NCI-H1417 (cell line): ENCODE results near the gene AK9.
"Not testable (repeated sequence)": the region's sequence is repeated elsewhere in the genome, so short reads cannot be mapped to it uniquely, and the experiment has no call there.

ENCODE experiments used
- DNase-seq, 3 experiments: peaks; one replicate each; lab custom pipeline; 2025; lab: John Stamatoyannopoulos, UW

AK9 gene

GRCh38 chr6:109482905-109483734 lies 207.9 kb downstream of the AK9 start, which contains the start of gene ZBTB24:
Gene ZBTB24, minus strand, starts transcription at chr6:109483219. Its CDS starts 1,193 bp downstream, at chr6:109482026.
- peak; percentile 86 to 93 (median 92) for DNase-seq

- no peak for DNase-seq
Observed at GRCh38 chr6:109480993-109481480, 210.0 kb downstream of the AK9 start.

- DNase-seq = no peak
Observed at GRCh38 chr6:109478841-109479624, 212.0 kb downstream of the AK9 start.

- no peak for DNase-seq
Observed at GRCh38 chr6:109478222-109478805, 212.7 kb downstream of the AK9 start.

- DNase-seq = no peak
Observed at GRCh38 chr6:109477725-109478124, 213.3 kb downstream of the AK9 start.

- DNase-seq = no peak
Observed at GRCh38 chr6:109477184-109477583, 213.8 kb downstream of the AK9 start.

GRCh38 chr6:109475625-109476024 lies 215.4 kb downstream of the AK9 start:
- DNase-seq = no peak

- DNase-seq = no peak
Observed at GRCh38 chr6:109474995-109475394, 216.0 kb downstream of the AK9 start.

- no peak for DNase-seq
Observed at GRCh38 chr6:109473120-109473519, 217.9 kb downstream of the AK9 start.

GRCh38 chr6:109472132-109472995 lies 218.6 kb downstream of the AK9 start:
- DNase-seq = peak in 1 of 3 experiments; percentile 10

- DNase-seq = no peak
Observed at GRCh38 chr6:109471105-109471810, 219.7 kb downstream of the AK9 start.

- no peak for DNase-seq
Observed at GRCh38 chr6:109469591-109470189, 221.3 kb downstream of the AK9 start.

- no peak for DNase-seq
Observed at GRCh38 chr6:109467696-109468095, 223.3 kb downstream of the AK9 start.

GRCh38 chr6:109466212-109466923 lies 224.6 kb downstream of the AK9 start:
- DNase-seq = peak in 1 of 3 experiments; percentile 76

GRCh38 chr6:109465772-109466171 lies 225.2 kb downstream of the AK9 start:
- peak; percentile 78 to 96 (median 94) for DNase-seq

GRCh38 chr6:109461733-109462526 lies 229.1 kb downstream of the AK9 start:
- no peak for DNase-seq

- not testable (repeated sequence) for DNase-seq
Observed at GRCh38 chr6:109461205-109461604, 229.8 kb downstream of the AK9 start.

GRCh38 chr6:109460161-109460829 lies 230.7 kb downstream of the AK9 start:
- DNase-seq = peak in 1 of 3 experiments; percentile 14
